ENCODE results near the gene KANSL1. TPM values are rescaled to one million over a fixed set of nuclear protein-coding genes. Genes with fewer than 3 reads are reported as not detected.

KANSL1 gene
- total RNA-seq, 1 donor from 2014 or later: 154 TPM

GRCh38 chr17:45987706-45988105 lies 205.5 kb downstream of the KANSL1 start:
- DNase-seq (ENCODE audit: low spot score): no peak
- no peak overlapping the region for H3K27ac Mint-ChIP-seq (ENCODE audit: unreplicated experiment)
- TF ChIP-seq, protein P1, sequence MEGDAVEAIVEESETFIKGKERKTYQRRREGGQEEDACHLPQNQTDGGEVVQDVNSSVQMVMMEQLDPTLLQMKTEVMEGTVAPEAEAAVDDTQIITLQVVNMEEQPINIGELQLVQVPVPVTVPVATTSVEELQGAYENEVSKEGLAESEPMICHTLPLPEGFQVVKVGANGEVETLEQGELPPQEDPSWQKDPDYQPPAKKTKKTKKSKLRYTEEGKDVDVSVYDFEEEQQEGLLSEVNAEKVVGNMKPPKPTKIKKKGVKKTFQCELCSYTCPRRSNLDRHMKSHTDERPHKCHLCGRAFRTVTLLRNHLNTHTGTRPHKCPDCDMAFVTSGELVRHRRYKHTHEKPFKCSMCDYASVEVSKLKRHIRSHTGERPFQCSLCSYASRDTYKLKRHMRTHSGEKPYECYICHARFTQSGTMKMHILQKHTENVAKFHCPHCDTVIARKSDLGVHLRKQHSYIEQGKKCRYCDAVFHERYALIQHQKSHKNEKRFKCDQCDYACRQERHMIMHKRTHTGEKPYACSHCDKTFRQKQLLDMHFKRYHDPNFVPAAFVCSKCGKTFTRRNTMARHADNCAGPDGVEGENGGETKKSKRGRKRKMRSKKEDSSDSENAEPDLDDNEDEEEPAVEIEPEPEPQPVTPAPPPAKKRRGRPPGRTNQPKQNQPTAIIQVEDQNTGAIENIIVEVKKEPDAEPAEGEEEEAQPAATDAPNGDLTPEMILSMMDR (IDR thresholded peaks at IDR 0.05; ENCODE audit: unreplicated experiment): no peak
- H3K4me1 Mint-ChIP-seq (ENCODE audit: unreplicated experiment): peaks cover 8% of the 10 kb centered on the region
- no peaks in the 10 kb centered on the region for H3K9me3 Mint-ChIP-seq (ENCODE audit: unreplicated experiment)
- H3K4me3 Mint-ChIP-seq (ENCODE audit: unreplicated experiment): no peak overlapping the region
- H3K27me3 Mint-ChIP-seq (ENCODE audit: unreplicated experiment): peaks cover 1% of the 10 kb centered on the region
- no peaks in the 10 kb centered on the region for H3K36me3 Mint-ChIP-seq (ENCODE audit: low read depth, unreplicated experiment)

- Mint-ChIP-seq H3K27ac (ENCODE audit: unreplicated experiment) (no peak overlapping the region), H3K27me3 (ENCODE audit: unreplicated experiment) (peaks cover 1% of the 10 kb centered on the region), H3K36me3 (ENCODE audit: low read depth, unreplicated experiment) (no peaks in the 10 kb centered on the region), H3K4me3 (ENCODE audit: unreplicated experiment) (no peak overlapping the region), H3K9me3 (ENCODE audit: unreplicated experiment) (no peaks in the 10 kb centered on the region), H3K4me1 (ENCODE audit: unreplicated experiment) (peaks cover 8% of the 10 kb centered on the region)
- no peak for DNase-seq (ENCODE audit: low spot score)
- TF ChIP-seq, protein P1 (IDR thresholded peaks at IDR 0.05; ENCODE audit: unreplicated experiment): no peak
Measured at GRCh38 chr17:45986056-45986455, 207.2 kb downstream of the KANSL1 start.

- TF ChIP-seq, protein P1 (IDR thresholded peaks at IDR 0.05; ENCODE audit: unreplicated experiment): no peak
- H3K4me3 Mint-ChIP-seq (ENCODE audit: unreplicated experiment): no peak overlapping the region
- no peaks in the 10 kb centered on the region for H3K9me3 Mint-ChIP-seq (ENCODE audit: unreplicated experiment)
- no peak for DNase-seq (ENCODE audit: low spot score)
- H3K36me3 Mint-ChIP-seq (ENCODE audit: low read depth, unreplicated experiment): no peaks in the 10 kb centered on the region
- H3K27me3 Mint-ChIP-seq (ENCODE audit: unreplicated experiment): no peaks in the 10 kb centered on the region
- no peak overlapping the region for H3K27ac Mint-ChIP-seq (ENCODE audit: unreplicated experiment)
- peaks cover 8% of the 10 kb centered on the region for H3K4me1 Mint-ChIP-seq (ENCODE audit: unreplicated experiment)
Measured at GRCh38 chr17:45985447-45985846, 207.8 kb downstream of the KANSL1 start.

GRCh38 chr17:45984368-45984767 lies 208.9 kb downstream of the KANSL1 start:
- H3K4me3 Mint-ChIP-seq (ENCODE audit: unreplicated experiment): no peak overlapping the region
- no peaks in the 10 kb centered on the region for H3K27me3 Mint-ChIP-seq (ENCODE audit: unreplicated experiment)
- TF ChIP-seq, protein P1 (IDR thresholded peaks at IDR 0.05; ENCODE audit: unreplicated experiment): no peak
- H3K36me3 Mint-ChIP-seq (ENCODE audit: low read depth, unreplicated experiment): no peaks in the 10 kb centered on the region
- H3K9me3 Mint-ChIP-seq (ENCODE audit: unreplicated experiment): no peaks in the 10 kb centered on the region
- no peak overlapping the region for H3K27ac Mint-ChIP-seq (ENCODE audit: unreplicated experiment)
- H3K4me1 Mint-ChIP-seq (ENCODE audit: unreplicated experiment): peaks cover 8% of the 10 kb centered on the region
- DNase-seq (ENCODE audit: low spot score): no peak

- Mint-ChIP-seq H3K4me3 (ENCODE audit: unreplicated experiment) (no peak overlapping the region), H3K36me3 (ENCODE audit: low read depth, unreplicated experiment) (no peaks in the 10 kb centered on the region), H3K27me3 (ENCODE audit: unreplicated experiment) (no peaks in the 10 kb centered on the region), H3K9me3 (ENCODE audit: unreplicated experiment) (no peaks in the 10 kb centered on the region), H3K27ac (ENCODE audit: unreplicated experiment) (no peak overlapping the region), H3K4me1 (ENCODE audit: unreplicated experiment) (peaks cover 8% of the 10 kb centered on the region)
- TF ChIP-seq, protein P1 (IDR thresholded peaks at IDR 0.05; ENCODE audit: unreplicated experiment): no peak
- DNase-seq (ENCODE audit: low spot score): no peak
Measured at GRCh38 chr17:45983614-45984310, 209.5 kb downstream of the KANSL1 start.

Data from endothelial cell (in vitro differentiated cells).